SKM-1 (cell line): ENCODE measurements around the gene VSIG2.
A peak's percentile ranks its signal among the peaks of the same experiment; 100 is the strongest.

Source experiments
- DNase-seq: peaks from one replicate; lab custom pipeline; 2025; ENCODE audit not compliant: unreplicated experiment; lab: John Stamatoyannopoulos, UW

Gene VSIG2

GRCh38 chr11:124748481-124749343 lies 3.3 kb downstream of the VSIG2 start:
- no peak for DNase-seq

GRCh38 chr11:124748100-124748418 lies 4.0 kb downstream of the VSIG2 start:
- no peak for DNase-seq

- no peak for DNase-seq
Observed at GRCh38 chr11:124747406-124748099, 4.5 kb downstream of the VSIG2 start.

GRCh38 chr11:124746621-124747243 lies 5.3 kb downstream of the VSIG2 start:
- no peak for DNase-seq

- DNase-seq = no peak
Observed at GRCh38 chr11:124745835-124746620, 6.0 kb downstream of the VSIG2 start.

- no peak for DNase-seq
Observed at GRCh38 chr11:124745270-124745834, 6.7 kb downstream of the VSIG2 start.

- no peak for DNase-seq
Observed at GRCh38 chr11:124743050-124743449, 9.0 kb downstream of the VSIG2 start.

GRCh38 chr11:124742555-124742954 lies 9.5 kb downstream of the VSIG2 start:
- no peak for DNase-seq

GRCh38 chr11:124740277-124740882 lies 11.7 kb downstream of the VSIG2 start:
- peak; percentile 76 for DNase-seq

GRCh38 chr11:124739479-124740276 lies 12.4 kb downstream of the VSIG2 start, which contains the start of gene NRGN:
Gene NRGN, plus strand, starts transcription at chr11:124739942. Its CDS starts 143 bp downstream, at chr11:124740085.
- DNase-seq = peak; percentile 81

- no peak for DNase-seq
Observed at GRCh38 chr11:124738713-124739478, 13.2 kb downstream of the VSIG2 start.

- DNase-seq = no peak
Observed at GRCh38 chr11:124737638-124738305, 14.3 kb downstream of the VSIG2 start.

GRCh38 chr11:124736736-124737135 lies 15.3 kb downstream of the VSIG2 start:
- peak; percentile 63 for DNase-seq

GRCh38 chr11:124732230-124732629 lies 19.8 kb downstream of the VSIG2 start:
- DNase-seq = peak; percentile 28

GRCh38 chr11:124729571-124729970 lies 22.5 kb downstream of the VSIG2 start:
- no peak for DNase-seq

GRCh38 chr11:124728134-124728533 lies 23.9 kb downstream of the VSIG2 start:
- no peak for DNase-seq

- DNase-seq = no peak
Observed at GRCh38 chr11:124727474-124727873, 24.6 kb downstream of the VSIG2 start.

GRCh38 chr11:124725719-124726105 lies 26.3 kb downstream of the VSIG2 start:
- no peak for DNase-seq
